HG03175 (cell line): ENCODE results near the gene ZNF821.
A peak's percentile ranks its signal among the peaks of the same experiment; 100 is the strongest.
"Not testable (repeated sequence)": the region's sequence is repeated elsewhere in the genome, so short reads cannot be mapped to it uniquely, and the experiment has no call there.

ENCODE experiments used
- ATAC-seq: cut with Tn5 transposase; IDR thresholded peaks from one replicate; pipeline ENCODE4 v1.9.1; 2021; ENCODE audit warnings: mild to moderate bottlenecking, moderate library complexity; ENCODE audit not compliant: unreplicated experiment

ZNF821 gene

GRCh38 chr16:71863995-71864394 is 20.0 kb downstream of the ZNF821 start:
- no peak for ATAC-seq

DNA sequence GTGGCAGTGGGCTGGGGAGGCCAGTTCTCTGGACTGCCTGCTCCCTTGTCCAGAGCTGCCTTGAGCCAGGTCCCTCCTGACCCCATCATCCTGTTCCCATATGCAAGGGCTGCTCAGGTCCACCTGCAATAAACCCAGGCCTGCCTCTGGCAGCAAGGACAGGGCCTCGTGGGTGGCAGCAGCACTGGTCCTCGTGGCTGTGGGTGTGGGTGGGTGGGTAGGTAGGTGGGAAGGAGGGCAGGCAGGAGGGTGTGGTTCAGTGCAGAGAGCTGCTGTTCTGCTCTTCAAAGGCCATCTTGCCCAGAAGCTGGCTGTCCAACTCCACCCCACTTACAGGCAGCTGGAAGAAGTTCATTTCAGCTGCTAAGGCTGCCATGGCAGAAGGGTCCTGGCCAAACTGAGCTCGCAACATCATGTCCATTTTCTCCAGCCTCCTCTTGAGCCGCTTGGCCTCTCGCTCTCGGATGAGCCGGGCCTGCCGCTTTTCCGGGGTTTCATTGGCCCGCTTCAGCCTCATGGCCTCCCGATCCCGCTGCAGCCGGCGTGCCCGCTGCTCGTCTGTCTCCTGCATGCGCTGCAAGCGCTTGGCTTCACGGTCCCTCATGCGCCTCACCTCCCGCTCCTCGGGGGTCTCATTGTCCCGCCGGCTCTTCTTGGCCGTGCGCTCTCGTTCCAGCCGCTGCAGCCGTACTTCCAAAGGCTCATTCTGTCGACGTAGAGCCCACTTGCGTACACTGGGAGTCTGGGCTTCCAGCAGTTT is 24.0 kb downstream of the ZNF821 start:
- ATAC-seq = no peak

DNA sequence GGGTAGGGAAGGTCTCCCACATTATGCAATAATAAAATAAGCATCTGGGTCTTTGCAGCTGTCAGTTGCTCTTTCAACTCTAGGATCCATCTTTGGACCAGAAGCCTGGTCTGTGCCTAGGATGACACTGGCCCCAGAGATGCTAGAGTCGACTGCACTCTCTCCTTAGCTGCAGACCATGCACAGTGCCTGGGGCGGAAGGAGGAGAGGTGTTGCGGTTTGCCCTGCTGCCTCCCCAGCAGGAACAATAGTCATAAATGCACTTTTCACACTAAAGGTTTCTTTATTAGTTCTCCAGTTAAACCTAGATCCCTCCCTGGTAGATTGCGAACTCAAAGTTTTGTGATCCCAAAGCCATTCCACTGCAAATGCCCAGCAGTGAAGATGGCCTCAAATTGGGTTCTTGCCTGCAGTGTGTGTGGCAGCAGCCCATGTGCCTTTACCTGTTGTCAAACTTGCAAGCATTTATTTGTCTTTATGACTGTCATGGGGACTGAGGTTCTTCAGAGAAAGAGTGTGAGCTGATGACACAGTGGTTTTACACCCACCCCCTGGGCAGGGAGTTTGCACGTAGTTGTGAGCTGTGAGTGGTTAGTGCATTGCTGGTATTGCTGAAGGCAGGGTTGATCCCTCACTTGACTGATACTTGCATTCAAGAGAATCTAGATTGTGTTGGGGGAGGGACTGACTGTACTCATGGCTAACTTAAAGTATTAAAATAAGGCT is 27.9 kb downstream of the ZNF821 start:
- no peak for ATAC-seq

DNA sequence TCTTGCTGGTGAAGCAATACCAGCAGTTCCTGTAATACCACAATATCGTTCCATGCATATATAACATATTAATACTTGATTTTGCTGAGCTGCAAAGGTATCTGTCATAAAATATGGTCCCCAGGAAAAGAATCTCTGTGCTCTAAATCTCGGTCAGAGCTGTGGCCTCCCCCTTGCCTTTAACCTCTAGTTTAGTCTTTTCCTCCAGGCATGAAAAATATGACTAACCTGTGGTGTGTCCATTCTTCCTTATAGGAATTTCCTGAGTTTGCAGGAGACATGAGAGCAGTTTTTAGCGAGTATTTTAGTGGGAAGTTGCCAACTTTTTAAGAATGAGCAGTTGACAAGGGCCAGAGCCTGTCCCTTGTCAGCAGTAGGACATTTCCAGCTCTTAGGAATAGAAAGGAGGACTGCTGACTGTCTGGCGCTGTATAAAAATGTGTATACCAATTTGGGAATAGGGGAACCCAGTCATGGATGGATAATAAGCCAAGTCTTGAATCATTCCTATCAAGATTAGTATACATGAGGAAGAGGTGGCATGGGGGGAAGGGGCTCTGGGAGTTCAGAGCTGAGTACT is 29.5 kb downstream of the ZNF821 start:
- ATAC-seq = no peak

DNA sequence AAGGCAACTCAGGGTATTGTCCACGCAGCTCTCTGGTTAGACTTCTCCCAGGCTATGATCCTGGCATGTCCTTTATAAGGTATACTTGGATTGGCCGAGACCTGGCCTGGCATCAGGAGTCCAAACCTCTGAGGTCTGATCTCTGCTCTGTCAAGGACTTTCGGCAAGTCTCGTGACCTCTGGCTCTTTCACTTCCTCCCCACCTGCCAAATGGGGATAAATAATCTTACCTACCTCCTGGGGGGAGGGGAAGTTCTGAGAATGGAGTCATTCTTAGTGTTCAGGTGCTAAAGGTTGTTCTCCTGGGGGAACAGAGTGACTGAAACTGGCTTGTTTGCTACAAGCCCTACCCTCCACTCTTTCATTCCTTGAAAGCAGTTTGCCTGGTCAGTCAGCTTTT is 30.6 kb downstream of the ZNF821 start:
- peak; percentile 76 for ATAC-seq

DNA sequence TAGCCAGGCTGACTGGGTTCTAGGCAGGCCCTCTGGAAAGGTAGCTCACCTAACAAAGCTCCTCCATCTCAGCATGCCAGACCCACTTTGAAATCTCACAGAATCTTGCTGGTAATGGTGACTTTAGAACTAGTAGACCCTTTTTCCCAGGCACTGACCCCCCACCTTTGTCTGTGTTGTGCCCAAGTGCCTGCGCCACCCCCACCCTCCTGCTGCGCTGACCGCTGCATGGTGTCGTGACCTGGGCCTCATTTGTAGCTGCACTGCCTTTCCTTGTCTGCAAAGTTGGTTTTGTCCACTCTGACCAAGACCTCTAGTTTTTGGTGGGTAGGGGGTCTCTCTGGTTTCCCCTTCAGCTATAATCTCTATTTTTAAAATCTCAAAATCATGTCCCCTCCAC is 31.4 kb downstream of the ZNF821 start:
- no peak for ATAC-seq

DNA sequence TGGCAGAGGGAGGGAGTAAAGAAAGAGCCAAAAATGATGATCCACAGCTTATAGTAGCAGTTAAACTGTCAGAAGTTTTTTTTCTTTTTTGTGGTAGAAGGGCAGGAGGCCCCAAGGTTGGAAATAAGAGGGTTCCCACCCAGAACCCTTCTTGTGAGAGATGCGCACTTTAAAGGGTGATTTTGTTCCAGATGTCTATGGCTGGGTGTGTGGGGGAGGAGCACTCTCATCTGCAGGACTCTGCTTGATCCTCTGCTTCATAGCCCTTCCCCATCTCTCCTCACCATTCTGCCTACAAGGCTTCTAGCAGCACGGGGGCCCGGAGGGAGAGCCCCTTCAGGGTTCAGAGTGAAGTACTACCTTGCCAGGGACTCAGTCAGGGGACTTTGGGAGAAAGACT is 31.8 kb downstream of the ZNF821 start:
- no peak for ATAC-seq

DNA sequence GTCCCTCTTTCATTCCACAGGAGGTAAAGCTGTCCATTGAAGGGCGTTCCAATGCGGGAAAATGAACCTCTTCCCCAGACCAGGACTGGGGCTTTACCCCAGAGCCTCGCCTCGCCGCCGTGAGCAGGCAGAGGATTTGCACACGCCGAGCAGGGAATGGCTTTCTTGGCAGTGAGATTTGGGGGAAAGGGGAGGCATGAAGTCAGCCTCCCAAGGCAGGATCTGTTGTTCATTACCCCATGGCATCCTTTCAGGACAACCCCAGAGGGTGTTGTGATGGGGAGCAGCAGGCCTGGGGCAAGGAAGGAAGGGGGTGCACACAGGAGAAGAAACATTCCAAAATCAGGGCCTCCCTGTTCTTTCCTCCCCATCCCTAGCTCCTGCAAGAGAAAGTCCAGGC is 32.2 kb downstream of the ZNF821 start:
- ATAC-seq = no peak

DNA sequence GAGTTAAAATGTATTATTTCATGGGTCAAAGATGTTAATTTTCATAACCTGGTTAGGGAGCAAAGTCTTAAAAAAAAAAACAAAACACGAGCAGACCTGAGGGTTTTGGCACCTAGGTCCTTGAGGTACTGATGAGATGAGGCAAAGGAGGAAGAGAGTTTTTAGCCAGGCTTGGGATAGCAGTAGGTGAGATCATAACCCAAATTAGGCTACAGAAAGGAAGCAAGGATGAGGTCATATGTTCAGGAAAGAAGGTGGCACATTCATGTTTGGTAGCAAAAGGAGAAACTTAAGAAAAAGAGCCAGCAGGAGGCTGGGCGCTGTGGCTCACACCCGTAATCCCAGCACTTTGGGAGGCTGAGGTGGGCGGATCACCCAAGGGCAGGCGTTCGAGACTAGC is 35.4 kb downstream of the ZNF821 start:
- ATAC-seq = no peak

GRCh38 chr16:71847096-71847495 is 36.9 kb downstream of the ZNF821 start:
- no peak for ATAC-seq

DNA sequence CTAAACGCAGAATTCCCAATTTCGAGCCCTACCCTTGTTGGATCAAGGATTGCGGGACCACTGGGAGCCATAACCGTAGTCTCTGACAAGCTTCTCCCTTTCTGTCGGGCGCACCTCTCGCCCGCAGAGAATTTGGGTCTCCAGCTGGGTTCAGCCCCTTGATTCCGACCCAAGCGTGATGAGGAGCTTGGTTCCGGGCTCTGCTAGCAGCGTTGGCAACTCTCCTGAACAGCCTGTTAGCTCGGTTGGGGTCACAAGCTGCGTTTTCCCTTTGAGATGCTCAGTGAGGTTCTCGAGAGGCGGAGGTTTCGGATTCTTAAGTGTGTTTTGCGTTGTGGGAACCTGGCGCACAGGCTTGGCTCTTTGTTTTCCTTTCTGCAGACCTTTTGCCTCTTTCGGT is 37.6 kb downstream of the ZNF821 start:
- ATAC-seq = no peak

GRCh38 chr16:71845639-71846430 is 38.1 kb downstream of the ZNF821 start, which contains the start of gene ATXN1L:
ATXN1L (plus strand) TSS chr16:71845976; CDS start chr16:71849741, 3,765 bp downstream.
- ATAC-seq = peak; percentile 68

DNA sequence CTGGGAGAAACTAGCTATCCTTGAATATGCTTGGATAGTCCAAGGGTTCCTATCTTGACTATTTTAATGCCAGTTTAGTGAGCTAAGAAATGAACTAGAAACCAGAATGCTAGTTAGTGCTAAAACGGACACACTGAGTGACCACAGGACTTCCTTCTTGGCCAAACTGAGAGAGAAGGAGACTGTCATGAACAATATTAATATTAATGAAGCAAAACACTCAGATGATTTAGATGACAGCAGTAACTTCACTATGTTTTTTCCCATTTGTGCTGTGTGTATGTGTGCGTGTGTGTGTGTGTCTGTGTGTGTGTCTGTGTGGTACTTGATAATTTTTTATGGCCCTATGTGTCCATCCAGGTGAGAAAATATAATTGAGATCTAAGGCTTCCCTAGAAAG is 40.4 kb downstream of the ZNF821 start:
- ATAC-seq = peak; percentile 25

- no peak for ATAC-seq
Measured at GRCh38 chr16:71840052-71840451, 43.9 kb downstream of the ZNF821 start.

GRCh38 chr16:71837150-71837549 is 46.8 kb downstream of the ZNF821 start:
- no peak for ATAC-seq

- ATAC-seq = no peak
Measured at GRCh38 chr16:71834291-71834690, 49.7 kb downstream of the ZNF821 start.

- ATAC-seq = not testable (repeated sequence)
Measured at GRCh38 chr16:71832112-71832511, 51.9 kb downstream of the ZNF821 start.

DNA sequence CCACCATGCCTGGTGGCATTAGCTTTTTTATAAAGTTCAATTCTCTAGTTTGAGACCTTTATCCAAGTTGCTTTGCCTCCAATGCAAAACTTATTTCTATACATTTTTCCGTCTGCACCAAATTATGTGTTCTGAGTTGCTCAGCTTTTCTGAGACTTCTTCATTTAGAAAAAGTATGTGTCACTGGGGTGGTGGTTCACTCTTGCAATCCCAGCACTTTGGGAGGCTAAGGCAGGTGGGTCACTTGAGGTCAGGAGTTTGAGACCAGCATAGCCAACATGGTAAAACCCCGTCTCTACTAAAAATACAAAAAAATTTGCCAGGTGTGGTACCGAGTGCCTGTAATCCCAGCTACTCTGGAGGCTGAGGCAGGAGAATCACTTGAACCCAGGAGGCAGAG is 52.3 kb downstream of the ZNF821 start:
- ATAC-seq = not testable (repeated sequence)

GRCh38 chr16:71830359-71830758 is 53.6 kb downstream of the ZNF821 start:
- no peak for ATAC-seq

DNA sequence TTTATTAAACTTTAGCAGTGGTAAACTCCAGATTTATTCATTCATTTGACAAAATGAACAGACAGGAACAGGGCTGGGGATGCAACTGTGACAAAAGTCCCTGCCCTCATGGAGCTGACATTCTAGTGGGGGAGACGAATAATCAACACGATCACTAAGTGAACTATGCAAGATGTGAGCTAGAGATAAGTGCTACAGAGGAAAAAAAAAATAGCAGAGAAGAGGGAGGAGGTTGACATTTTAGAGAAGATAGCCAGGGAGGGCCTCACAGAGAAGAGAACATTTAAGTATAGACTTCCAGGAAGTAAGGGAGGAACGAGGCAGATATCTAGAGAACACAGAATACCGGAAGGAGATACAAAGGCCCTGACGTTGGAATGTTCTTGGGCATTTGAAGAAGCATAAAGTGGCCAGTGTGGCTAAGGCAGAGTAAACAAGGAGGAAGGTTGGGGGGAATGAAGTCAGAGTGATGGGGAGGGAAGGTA is 57.4 kb downstream of the ZNF821 start:
- no peak for ATAC-seq

GRCh38 chr16:71817155-71817500 is 66.9 kb downstream of the ZNF821 start:
- peak; percentile 4 for ATAC-seq
